Measurements from ENCODE around the gene TSSK2.

Gene TSSK2

DNA sequence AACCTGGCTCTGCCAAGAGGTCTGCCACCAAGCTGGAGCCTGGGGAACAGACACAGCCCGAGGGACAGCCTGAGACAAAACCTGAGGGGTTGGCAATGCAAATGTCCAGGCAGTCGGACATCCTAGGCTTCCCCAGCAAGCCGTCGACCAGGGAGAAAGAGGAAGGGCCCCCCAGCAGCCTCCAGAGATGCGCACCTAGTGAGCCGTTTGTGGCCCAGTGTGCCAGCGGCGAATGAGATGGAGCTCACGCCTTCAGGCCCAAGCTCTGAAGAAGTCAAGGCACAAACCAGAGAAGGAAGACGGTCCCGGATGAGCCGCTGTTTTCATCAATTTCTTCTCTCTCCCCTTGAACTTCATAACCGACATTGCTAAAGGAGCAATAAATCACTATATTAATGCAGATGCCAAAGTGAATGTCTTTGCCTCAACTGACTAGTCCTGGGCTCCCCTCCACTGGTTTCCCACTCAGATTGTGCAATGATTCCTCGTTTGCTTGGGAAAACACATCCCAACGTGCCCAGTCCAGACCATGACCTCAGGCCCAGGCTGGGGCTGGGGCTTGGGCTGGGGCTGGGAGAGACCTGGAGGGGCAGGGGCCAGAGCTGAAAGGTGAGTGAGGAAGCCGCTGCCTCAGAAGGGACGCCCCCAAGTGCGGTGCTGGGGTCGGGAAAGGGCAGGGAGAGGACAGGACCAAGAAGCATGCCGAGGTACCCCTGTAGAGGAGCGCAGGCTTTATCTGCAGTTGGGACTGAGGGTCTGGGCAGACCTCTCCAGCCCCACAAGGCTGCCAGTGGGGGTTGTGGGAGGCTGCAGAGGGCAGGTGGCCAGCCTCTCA, 5.4 kb upstream of the TSSK2 start:
- DNase-seq: no peak

DNA sequence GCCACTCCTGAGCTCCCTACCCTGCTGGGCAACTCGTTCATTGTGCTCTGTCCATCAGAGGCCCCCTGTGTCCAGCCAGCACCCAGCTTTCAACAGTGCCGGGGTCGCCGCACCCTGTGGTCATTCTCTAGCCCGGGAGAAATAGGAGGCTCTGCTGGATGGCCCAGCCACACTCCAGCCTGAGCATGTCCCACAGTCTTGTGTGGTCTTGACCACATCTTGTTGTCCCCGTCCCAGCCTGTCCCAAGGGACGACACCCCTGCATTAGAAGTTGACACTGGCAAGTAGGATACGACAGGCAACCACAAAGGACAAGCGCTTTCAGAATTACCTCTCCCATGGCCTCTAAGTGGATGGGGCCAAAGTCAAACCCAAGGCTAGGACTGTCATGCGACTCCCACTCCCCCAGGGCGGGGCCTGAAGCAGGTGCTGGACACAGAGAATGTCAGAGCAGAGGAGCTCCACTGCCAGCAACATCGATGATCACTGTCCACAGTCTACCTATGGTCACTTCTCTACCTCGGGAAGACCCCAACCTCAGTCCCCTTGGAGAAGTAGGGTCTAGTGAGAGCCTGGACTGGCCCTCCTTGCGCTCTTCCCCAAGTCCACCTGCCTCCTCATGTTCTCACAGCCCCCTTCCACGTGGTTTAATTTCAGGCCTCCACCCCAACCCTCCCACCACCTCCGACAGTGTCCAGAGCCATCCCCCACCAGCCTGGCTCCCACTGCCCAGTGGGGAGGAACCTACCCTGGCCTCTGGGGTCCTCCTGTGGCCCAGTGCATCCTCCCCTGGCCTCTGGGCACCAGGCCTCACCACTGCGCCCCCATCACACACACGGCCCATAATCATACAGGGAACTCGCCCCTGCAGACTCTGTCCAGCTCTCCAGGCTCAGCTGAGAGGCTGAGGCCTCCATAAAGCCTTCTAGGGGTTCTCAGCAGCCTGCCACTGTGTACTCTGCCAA, 4.5 kb upstream of the TSSK2 start:
- DNase-seq: no peak

DNA sequence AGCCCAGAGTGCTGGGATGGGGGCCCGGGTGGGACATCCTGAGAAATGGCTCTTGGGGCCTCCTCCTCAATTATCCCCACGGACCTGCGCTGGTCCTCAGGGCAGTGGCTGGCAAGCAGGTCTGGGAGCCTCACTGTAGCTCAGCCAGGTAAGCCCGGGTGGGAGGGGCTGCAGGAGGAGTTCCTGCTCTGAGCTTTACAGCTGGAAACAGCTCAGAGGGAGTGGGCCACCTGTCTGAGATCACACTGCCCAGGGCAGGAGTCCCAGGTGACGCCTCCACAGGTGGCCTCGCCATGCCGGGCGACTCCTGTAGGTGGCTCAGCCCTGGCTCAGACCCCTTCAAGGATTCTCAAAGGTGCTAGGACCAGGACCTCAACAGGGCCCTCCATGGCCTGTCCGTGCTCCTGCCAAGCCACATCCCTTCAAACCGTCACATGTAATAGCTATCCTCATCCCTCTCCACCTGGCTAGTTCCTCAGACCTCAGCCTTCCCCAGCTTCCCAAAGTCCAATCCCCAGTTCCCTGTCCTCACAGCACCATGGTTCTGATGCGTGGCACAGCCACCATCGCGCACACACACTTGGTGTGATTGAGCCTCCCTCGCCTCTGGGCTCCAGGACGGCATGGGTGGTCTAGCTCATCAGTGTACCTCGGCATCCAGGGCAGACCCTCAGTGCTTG, 3.6 kb upstream of the TSSK2 start:
- DNase-seq: no peak

DNA sequence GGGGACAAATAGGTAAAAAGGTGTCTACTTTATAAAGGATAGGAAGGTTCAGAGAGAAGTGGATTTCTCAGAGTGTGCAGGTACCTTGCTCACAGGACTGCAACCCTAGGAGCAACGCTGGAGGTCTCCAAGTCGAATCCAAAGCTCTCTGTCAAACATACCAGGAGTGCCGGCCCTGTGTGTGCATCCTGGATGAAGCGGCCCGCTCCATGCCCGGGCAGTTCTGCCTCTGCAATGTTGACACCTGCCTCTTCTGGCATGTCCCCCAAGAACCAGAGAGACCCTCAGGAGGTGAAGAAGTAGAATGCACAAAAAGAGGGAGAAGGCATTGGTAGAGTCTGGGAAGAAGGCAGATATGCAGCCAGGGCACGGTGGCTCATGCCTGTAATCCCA, 3.1 kb upstream of the TSSK2 start:
- DNase-seq: no peak

DNA sequence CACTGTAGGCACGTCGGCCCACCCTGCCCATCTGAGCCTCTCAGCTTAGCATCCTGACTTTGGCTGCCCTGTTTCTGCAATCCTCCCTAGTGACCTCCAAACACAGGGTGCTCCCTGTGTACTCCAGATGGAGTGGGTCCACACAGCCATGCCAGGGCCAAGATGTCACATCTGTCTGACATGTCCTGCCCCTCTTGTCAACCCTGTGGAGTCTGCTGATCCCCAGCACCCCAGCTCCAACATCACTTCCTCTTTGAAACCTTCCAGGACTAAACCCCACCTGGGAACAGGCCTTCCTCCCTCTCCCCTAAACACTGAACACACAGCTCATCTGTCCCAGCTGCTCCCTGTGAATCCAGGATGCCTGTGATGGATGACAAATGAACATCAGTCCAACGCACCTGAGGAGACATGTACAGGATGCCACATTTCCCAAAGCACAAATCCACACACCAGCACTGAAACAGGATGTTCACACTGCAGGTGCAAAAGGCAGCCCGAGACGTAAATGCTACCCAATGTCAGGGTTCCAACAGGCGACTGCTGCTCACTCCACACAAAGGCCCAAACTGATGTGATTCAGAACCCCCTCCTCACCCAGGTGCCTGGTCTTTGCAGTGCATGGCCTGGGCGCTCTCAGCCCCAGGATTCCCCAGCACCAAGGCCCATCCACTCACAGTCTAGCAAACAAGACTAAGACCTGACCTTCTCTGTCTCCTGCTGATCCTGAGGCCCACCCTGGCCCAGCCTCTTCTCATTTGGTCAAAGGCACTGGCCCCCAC, 2.0 kb upstream of the TSSK2 start:
- DNase-seq: no peak

DNA sequence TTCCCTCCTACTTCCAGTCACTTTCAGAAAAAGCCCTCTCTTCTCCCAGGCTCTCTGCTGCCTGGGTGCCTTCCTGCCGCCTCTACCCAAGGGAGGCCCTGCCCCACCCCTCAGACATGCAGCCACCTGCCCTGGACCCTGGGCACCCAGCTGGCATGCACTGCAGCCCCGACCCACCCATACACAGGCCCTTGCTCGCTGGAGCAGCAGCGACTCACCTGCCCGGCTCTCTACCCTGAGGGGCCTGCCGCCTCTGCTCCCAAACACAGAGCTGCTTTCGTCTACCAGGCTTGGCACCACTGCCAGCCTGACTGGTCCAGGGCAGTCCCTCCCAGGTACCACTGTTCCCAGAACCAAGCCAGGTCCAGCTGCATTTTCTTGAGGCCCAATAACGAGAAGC, 1.2 kb upstream of the TSSK2 start:
- DNase-seq: no peak

DNA sequence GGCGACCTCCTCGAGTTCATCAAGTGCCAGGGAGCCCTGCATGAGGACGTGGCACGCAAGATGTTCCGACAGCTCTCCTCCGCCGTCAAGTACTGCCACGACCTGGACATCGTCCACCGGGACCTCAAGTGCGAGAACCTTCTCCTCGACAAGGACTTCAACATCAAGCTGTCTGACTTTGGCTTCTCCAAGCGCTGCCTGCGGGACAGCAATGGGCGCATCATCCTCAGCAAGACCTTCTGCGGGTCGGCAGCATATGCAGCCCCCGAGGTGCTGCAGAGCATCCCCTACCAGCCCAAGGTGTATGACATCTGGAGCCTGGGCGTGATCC, 542 bp downstream of the TSSK2 start:
- DNase-seq: no peak

DNA sequence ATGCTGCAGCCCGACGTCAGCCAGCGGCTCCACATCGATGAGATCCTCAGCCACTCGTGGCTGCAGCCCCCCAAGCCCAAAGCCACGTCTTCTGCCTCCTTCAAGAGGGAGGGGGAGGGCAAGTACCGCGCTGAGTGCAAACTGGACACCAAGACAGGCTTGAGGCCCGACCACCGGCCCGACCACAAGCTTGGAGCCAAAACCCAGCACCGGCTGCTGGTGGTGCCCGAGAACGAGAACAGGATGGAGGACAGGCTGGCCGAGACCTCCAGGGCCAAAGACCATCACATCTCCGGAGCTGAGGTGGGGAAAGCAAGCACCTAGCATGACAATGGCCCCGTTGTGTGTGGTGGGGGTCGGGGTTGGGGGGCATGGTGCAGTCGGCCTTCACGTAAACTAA, 1.0 kb downstream of the TSSK2 start:
- DNase-seq: no peak

DNA sequence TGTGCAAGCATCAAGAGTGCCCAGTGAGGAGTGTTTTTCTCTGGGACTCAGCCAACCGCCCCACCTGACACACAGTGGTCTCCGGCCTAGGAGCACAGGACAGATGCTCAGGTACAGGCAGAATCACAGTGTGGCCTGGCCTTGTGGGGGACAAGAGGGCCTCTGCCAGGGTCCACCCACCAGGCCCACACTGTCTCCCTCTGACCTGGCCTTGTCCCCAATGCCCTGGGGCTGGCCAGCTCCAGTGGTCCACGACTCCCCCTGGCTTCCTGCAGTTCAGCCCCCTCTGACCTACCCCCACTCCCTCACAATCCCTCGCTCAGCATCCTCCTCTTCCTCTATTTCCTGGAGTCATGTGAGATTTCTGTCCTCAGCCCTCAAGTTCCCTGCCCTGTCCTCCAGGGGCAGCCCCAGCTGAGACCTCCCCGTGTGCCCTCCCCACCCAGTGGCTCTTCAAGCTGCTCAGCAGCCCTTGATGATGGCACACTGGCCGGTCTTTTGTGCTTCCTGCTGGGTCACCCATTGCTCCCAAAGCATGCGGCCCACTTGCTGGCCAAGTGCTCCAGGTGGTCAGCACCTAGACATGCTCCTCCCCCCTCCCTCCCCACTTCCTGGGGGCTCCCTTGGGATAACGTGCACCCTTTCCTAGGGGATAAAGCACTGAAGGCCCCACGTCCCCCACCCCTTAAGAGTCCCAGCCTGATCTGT, 1.7 kb downstream of the TSSK2 start:
- no peak for DNase-seq

DNA sequence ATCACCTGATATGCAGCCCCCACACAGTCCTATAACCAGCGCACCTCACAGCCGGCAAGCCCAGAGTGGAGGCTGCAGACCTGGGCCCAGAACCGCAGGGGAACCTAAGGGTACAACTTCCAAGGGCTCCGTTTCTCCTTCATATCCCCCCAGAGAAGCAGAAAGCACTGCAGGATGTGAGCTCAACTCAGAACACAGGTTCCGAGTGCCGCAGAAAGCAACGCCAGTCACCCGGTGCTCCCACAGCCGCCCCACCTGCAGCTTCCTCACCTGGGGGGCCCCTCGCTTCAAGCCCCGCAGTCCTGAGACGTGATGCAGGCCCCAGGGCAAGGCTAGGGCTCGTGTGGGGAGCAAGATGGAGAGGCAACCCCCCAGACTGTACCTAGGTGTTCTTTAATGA, 2.5 kb downstream of the TSSK2 start:
- DNase-seq: no peak

DNA sequence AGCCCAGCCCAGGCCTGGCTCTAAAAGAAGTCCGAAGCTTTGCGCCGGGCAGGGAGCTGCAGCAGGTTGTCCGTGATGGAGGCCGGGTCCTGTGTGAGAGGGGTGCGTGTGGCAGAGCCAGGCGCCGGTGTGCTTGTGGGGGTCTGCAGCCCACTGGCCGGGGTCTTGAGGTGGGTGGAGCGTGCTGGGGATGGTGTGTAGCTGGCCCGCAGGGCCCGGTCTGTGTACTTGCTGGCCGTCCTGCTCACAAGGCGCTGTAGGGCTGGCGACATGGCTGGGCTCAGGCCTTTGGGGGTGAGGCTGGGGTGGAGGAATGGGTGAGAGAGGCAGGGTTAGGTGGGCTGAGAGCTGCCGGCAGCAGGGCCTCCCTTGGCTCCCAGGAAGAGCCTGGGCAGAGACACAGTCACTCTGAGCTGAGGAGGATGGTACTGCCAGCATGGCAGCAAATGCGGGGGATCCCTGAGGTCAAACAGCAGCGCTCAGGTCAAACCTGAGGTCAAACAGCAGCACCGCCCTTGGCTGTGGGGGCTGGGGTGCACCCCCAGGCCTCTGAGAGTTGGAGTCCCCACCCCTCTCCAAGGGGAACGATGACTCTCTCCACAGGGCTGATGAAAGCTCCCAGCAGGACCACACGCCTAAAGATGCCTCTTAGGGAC, 3.2 kb downstream of the TSSK2 start:
- no peak for DNase-seq

DNA sequence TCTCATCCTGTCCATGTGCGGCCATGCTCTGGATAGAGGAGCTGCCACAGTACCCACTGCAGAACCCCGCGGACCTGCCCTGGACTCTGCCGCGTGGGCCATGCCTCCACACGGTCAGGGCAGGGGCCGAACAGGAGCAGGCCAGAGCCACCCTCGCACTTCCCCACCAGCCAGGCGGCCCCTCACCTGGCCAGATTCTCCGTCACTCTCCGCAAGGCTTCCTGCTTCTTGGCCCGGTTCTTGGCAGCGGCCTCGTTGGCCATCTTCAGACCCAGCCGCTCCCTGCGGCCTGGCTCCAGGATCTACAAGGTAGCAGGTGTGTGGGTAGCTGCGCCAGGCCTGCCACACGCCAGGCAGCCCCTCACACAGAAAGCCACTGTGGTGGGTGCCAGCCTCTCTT, 3.8 kb downstream of the TSSK2 start:
- no peak for DNase-seq

DNA sequence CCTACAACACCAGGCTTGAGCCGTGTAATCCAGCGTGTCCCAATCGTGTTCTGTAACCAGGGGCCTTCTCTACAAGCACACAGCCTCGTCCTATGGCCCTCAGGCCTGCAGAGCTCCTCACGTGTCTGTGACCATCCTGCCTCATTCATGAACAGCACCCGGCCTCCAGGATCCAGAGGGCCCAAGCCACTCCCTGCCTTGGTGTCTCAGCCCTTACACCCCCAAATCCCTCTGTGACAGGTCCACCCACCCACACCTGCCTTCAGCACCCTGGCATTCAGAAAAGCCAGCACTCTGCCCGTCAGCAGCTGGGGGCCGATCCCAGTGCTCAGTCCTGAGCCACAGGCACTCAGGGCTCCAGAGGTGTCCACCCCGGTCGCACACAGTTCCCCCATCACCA, 5.8 kb downstream of the TSSK2 start:
- DNase-seq: no peak

DNA sequence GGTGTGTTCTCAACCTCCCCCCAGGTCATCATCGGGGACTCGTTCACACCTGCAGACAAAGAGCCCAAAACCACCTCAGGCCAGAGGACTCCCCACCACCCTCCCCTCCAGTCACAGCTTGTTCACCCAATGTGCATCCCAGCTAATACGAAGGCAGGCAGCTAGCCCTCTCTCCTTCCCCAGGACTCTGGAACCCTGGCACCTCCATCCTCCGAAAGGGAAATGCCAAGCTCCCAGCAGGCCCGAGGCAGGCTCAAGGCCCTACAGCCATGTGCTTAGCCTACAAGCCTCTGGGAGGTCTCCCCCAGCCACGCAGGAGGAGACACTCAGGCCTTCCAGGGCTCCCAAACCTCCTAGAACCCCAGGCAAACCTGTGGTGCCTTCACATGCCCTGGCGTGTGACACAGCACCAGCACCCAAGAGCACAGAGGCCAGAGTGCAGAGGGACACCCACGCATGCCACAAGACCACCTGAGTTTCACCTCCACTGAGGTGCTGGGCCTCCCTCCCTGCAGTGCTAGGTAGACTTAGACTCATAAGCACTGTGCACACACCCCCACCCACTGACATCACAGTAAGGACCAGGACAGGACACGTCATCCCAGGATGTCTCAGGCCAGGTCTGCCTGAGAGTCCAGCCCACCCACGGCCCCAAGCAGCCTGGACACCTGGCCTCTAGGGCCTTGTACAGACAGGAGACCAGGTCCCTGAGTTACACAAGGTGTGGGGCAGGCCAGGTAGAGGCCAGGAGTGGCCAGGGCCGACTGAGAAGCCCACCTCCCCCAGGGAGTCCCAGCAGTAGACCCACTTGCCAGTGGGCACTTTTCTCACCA, 6.5 kb downstream of the TSSK2 start:
- no peak for DNase-seq

DNA sequence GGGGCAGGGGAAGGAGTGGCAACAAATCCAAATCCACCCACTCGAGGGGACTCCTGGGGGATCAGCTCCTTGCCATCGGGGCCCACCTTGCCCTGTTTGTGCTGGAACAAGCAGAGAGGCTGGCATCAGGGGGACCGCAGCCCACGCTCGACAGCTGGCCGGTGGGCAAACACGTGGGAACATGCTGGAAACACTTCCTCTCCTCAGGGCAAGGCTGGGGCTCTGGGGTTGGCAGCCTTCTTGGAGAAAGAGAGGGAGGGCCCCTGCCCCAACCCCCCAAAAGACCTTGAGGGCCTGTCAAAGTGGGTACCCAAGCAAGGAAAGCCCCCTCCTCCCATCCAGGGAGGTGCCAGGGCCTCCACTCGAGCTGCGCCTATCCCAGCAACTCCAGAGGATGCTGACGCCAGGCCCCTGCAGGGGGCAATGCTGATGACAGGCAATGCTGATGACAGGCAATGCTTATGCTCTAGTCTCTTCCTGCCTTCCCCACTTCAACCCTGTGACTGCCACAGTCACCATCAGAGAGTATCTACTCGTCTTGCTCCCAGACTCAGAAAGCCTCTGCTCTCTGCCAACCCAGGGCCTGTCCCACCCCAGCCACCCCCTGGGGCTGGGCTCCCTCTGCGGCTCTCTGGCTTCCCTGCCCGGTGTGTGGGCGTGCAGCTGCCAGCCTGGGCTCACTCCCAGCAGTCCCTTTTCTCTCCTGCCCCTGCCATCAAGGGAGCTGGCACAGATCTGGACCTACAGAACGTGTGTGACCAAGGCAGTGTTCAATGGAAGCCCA, 7.3 kb downstream of the TSSK2 start:
- DNase-seq: no peak

DNA sequence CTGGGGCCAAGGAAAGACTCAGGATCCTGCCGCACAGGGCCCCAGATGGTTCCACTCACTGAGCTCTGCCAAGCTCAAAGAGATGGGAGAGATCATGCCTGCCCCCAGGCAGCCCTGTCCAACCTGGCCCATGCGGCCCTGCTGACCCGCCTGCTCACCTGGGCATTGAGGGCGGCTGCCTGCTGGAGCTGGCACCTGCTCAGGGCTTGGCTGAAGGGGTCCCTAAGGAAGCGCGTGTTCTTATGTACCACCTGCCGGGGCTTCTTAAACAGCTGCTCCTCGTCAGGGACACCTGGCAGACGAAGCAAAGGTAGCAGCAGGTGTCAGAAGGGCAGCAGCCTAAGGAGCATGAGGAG, 7.9 kb downstream of the TSSK2 start:
- no peak for DNase-seq

DNA sequence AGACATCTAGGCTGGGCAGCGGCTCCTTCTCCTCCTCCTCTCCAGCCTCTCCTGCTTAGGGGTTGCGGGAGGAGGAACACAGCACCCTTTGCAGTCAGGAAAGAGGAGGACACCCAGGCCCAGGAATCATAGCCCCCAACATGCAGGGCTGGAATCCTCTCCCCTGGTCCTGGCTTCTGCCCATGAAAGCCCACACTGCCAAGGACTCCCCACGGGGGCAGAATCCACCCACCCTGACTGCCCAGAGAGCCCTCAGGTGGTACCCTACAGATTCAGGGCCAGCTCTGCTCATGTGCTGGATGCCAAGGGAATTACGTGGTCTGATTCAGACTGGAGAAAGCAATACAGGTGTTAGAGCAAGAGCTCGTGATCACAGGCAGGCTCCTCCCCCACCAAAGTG, 8.9 kb downstream of the TSSK2 start:
- no peak for DNase-seq

DNA sequence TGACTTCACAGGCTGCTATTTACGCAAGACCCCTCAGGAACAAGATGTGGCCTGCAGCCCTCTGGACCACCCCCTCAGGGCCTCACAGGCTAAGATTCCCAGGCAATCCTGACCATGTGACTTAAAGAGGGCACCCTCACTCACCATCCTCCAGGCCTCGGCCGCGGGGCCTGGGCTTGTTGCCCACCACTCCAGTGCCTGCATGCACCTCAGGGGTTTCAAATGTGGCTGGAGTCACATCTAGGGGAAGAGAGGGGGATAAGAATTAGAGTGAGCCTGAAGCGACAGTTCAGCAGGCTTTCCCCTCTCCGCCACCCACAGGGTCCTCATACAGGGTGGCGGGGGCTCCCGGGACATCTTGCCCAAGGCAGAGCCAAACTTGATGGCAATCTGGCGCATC, 11.3 kb downstream of the TSSK2 start:
- no peak for DNase-seq

DNA sequence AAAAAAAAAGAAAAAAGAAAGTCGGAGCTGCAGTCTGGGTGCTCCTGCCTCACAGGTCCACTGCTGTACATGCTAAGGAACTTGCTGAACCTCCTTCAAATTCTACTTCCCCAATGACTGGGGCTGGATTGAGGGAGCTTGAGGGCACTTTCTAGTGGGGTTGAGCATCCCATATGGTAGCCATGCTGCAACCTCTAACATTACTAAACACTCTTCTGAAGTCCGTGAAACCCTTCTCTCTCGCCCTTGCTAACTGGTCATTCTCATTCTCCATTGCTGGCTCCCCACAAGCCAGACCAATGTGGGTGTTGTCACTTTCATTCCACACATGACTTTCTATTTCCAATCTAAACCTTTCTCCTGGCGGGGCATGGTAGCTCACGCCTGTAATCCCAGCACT, 12.1 kb downstream of the TSSK2 start:
- DNase-seq: no peak

DNA sequence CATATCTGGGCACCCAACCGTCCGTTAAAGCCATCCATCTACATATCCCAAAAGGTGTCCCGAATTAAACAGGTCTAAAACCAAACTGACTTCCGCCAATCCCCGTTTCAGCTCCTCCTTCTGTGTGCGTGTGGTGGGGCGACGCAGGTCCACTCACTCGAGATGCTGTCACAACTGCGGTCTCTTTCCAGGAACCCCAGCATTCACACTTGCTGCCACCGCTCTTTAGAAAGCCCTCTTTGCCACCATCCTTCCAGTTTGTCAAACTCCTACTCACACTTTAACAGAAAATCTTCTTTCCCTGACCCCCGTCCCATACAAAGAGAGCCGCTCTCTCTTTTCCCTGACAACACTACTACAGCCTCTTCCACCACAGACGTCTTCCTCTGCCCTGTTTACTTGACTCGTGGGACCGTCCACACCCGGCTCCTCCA, 12.9 kb downstream of the TSSK2 start:
- DNase-seq: no peak
